Transverse colon (tissue), 4 donors: ENCODE results near the gene UBA5.
"Not testable (repeated sequence)": the region's sequence is repeated elsewhere in the genome, so short reads cannot be mapped to it uniquely, and the experiment has no call there.

ENCODE experiments used
- EP300 ChIP-seq: sonication (generic); formaldehyde crosslinking; IDR thresholded peaks from one replicate; pipeline ENCODE4 v1.6.1; 2017; ENCODE audit warnings: antibody characterized with exemption, low read depth
- POLR2A ChIP-seq: fragments of 450-650 bp; IDR thresholded peaks from one replicate; pipeline ENCODE4 v1.6.1; 2016; ENCODE audit warnings: antibody characterized with exemption, mild to moderate bottlenecking, moderate library complexity
- POLR2AphosphoS5 ChIP-seq, 3 donors: sonication (generic); formaldehyde crosslinking; IDR thresholded peaks; one replicate each; pipeline ENCODE4 v1.6.1; 2016; ENCODE audit warnings: antibody characterized with exemption in 3 of 3
- TF ChIP-seq, protein P1 (sequence below), 5 experiments: fragments of 200-600 bp in 3 of 5; fragments of 450-650 bp in 2 of 5; sonication (generic) in 3 of 5; IDR thresholded peaks; 1 replicate in 2 of 5; 2 replicates in 3 of 5; pipeline ENCODE4 v1.5.1; 2016 to 2017; ENCODE audit warnings: antibody characterized with exemption in 5 of 5, inconsistent platforms in 3 of 5, mild to moderate bottlenecking in 2 of 5, moderate library complexity in 1 of 5

DNA sequence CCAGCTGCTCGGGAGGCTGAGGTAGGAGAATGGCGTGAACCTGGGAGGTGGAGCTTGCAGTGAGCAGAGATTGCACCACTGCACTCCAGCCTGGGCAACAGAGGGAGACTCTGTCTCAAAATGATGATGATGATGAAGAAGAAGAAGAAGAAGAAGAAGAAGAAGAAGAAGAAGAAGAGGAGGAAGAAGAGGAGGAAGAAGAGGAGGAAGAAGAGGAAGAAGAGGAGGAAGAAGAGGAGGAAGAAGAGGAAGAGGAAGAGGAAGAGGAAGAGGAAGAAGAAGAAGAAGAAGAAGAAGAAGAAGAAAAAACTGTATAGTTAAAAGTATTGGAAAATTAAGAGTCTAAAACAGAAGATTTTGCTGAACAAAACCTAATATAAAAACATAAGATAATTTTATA is 18.7 kb upstream of the UBA5 start:
- TF ChIP-seq POLR2A; EP300; POLR2AphosphoS5 (IDR thresholded peaks at IDR 0.05): not testable (repeated sequence)
- TF ChIP-seq, protein P1, sequence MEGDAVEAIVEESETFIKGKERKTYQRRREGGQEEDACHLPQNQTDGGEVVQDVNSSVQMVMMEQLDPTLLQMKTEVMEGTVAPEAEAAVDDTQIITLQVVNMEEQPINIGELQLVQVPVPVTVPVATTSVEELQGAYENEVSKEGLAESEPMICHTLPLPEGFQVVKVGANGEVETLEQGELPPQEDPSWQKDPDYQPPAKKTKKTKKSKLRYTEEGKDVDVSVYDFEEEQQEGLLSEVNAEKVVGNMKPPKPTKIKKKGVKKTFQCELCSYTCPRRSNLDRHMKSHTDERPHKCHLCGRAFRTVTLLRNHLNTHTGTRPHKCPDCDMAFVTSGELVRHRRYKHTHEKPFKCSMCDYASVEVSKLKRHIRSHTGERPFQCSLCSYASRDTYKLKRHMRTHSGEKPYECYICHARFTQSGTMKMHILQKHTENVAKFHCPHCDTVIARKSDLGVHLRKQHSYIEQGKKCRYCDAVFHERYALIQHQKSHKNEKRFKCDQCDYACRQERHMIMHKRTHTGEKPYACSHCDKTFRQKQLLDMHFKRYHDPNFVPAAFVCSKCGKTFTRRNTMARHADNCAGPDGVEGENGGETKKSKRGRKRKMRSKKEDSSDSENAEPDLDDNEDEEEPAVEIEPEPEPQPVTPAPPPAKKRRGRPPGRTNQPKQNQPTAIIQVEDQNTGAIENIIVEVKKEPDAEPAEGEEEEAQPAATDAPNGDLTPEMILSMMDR (IDR thresholded peaks at IDR 0.05), result not testable (repeated sequence)
